DMS79 (cell line): ENCODE measurements around the gene CDC27.
"Not testable (repeated sequence)": the region's sequence is repeated elsewhere in the genome, so short reads cannot be mapped to it uniquely, and the experiment has no call there.

Experiments
- DNase-seq: peaks from one replicate; lab custom pipeline; 2025; lab: John Stamatoyannopoulos, UW

Gene CDC27, protein sequence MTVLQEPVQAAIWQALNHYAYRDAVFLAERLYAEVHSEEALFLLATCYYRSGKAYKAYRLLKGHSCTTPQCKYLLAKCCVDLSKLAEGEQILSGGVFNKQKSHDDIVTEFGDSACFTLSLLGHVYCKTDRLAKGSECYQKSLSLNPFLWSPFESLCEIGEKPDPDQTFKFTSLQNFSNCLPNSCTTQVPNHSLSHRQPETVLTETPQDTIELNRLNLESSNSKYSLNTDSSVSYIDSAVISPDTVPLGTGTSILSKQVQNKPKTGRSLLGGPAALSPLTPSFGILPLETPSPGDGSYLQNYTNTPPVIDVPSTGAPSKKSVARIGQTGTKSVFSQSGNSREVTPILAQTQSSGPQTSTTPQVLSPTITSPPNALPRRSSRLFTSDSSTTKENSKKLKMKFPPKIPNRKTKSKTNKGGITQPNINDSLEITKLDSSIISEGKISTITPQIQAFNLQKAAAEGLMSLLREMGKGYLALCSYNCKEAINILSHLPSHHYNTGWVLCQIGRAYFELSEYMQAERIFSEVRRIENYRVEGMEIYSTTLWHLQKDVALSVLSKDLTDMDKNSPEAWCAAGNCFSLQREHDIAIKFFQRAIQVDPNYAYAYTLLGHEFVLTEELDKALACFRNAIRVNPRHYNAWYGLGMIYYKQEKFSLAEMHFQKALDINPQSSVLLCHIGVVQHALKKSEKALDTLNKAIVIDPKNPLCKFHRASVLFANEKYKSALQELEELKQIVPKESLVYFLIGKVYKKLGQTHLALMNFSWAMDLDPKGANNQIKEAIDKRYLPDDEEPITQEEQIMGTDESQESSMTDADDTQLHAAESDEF

DNA sequence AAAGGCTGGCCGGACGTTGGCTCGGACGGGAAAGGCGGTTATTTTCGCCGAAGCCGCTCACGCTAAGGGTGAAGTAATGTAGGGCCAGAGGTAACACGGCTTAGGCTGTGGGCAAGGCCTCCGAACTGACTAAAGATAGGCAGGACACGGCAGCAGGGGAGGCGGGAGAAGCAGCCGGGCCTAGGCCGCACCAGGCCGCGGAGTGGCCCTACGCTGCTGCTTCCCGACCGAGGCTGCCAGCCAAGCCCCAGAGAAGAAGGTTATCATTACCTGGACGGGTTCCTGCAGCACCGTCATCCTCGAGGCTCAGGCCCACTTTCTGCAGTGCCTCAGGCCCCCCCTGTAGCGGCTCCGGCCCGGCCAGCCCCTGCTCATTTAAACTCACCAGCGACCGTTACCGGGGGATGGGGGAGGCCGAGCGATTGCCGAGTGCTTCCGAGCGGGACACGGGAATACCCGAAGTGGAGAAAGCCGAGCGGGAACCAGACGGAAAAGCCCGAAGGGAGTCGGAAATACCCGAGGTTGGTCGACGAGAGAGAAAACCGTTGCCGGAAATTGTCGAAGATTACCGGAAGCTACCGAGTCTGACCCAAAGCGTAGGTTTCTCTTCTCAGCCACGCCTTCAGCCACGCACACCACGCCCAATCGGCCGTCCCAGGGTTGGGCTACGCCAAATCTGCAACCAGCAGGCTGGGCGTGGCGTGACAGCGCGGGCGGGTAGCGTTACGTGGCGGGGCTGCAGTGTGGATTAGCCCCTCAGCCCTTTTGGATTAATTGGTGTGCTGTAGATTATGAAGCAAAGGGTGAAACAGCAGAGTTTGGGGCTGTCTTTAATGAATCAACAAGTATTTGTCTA is at the start of gene CDC27:
CDC27 (minus strand) TSS at position 420 of the 856 bp plus-strand sequence; CDS start at position 297, 123 bp downstream.
- peak; percentile 97 for DNase-seq

- no peak for DNase-seq
These were observed 49.4 kb upstream of the CDC27 start for GRCh38 chr17:47238321-47239010.

DNA sequence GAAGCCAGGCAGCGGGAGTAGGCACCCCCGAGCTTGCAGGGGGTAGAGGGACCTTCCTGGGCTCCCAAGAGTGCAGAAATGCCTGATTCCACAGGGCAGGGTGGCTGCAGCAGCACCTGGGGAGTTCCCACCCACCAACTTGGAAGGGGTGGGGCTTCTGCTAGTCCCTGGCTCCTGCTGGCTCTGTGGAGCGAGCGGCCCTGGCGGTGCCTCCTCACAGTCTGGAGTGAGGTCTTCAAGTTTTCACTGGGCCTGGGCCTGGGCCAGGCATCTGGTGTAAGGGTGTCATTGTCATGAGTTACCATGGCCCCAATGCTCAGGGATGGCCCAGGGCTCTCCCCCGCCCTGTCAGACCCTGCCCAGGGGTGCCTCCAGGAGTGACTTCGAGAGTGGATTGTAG is 48.7 kb upstream of the CDC27 start:
- no peak for DNase-seq

GRCh38 chr17:47235923-47236322 is 46.8 kb upstream of the CDC27 start:
- DNase-seq = no peak

GRCh38 chr17:47235506-47235905 is 46.4 kb upstream of the CDC27 start:
- no peak for DNase-seq

- no peak for DNase-seq
These were observed 43.4 kb upstream of the CDC27 start for GRCh38 chr17:47232465-47232864.

DNA sequence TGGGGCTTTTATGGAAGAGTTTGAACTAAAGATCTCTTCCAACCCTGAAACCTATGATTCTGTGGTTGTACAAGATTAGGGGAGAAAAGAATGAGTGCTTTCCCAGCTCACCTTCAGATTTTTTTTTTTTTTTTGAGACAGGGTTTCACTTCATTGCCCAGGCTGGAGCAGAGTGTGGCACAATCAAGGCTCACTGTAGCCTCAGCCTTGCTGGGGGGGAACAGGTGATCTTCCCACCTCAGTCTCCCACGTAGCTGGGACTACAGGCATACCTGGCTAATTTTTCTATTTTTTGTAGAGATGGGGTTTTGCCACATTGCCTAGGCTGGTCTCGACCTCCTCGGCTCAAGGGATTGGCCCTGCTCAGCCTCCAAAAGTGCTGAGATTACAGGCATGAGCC is 42.8 kb upstream of the CDC27 start:
- no peak for DNase-seq

DNA sequence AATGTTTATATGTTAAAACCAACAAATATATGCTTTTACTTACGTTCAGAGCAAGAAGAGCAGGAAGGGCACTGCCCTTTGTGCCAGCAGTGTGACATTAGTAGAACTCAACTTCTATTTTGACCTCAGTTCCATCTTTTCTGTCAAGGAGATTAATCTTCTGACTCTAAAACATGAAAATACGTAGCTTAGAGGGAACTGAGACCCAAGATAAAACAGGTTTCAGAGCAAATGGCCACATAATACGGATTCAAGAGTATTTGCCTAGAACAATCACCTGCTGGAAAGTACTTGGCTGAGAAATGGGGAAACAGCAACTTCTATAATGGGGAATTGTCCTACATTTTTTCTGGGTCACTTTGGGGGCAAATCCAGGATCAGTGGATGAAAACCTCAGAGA is 42.2 kb upstream of the CDC27 start:
- DNase-seq = no peak

DNA sequence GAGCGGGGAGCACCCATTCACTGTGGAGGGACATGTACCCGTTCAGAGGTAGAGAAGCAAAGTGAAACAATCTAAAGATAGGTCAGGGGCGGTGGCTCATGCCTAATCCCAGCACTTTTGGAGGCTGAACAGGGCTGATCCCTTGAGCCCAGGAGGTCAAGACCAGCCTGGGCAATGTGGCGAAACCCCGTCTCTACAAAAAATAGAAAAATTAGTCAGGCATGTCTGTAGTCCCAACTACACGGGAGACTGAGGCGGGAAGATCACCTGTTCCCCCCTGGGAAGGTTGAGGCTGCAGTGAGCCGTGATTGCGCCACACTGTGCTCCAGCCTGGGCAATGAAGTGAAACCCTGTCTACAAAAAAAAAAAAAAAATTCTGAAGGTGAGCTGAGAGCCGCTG is 41.8 kb upstream of the CDC27 start:
- DNase-seq = no peak

DNA sequence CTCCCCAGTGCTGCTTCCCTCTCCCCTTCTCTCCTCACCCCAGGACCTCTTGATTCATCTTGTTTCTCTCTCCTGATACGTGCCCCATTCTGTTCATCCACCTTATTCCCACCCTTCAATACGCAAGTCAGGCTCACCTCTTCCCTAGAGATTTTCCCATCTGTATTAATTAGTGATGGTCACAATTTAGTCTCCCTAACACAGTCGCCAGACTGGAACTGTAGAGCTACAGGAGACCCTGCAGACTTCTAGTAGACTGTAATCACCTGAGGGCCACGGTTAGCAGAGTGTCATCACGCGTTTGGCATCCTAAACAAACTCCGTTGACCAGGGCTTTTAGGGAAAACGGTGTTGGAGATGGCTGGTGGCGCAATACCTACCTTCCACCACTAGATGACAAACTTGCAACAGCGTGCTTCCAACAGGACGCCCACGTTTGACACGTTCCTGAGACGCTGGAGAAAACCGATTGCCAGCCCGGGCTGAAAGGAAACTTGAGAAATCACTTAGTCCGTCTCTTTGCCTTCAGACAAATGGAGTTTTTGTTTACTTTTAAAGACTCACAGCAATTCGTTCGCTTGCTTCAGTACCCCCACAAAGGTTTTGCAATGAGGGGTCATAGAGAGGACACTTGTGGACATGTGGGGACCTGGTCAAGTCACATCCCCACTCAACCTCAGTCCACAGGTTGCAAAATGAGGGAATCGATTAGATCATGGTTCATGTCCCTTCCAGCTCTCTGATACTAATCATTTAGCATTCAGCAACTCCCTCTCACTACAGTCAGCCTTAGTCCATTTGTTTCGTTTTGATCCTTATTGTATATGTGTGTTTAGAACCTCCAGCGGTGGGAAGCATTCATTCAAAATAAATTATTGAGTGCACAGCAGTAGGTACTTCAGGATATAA is 40.7 kb upstream of the CDC27 start:
- DNase-seq = peak; percentile 63

DNA sequence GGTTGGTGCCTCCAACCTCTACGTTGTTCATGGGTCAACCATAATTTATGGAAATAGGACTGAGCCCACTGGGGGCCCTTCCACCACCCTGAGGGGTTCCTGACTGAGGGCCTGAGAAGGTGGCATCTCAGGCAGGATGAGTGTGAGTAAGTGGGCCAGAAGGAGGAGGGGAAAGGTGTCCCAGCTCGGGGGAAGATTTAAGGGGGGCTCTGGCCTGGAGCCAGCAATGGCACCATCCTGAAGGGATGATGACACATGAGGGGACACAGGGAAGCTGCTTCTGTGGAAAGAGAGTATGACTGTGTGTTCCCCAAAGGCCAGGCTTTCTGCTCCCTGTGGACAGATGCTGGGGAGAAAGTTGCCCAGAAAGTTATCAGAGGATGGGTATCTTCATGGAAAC is 38.8 kb upstream of the CDC27 start:
- no peak for DNase-seq

- DNase-seq = no peak
These were observed 37.0 kb upstream of the CDC27 start for GRCh38 chr17:47225911-47226688.

DNA sequence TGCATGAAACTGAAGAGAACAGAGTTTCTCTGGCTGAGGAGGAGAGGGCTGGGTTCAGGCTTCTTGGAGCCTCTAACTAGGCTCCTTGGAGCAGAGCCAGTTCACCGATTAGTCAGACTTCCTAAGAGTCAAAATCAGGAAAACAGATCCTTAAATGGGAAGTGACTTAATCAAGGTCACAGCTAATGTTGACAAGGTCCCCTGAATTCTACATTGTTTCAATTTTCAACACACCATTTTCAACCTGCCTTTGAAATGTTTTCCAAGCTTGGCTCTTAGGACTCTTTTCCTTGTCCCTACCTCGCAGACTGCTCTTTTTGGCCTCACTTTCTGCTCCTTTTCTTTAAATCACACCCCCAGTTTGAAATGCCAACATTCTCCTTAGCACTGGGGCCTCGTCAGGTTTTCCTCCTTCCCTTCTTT is 36.4 kb upstream of the CDC27 start:
- DNase-seq = no peak

DNA sequence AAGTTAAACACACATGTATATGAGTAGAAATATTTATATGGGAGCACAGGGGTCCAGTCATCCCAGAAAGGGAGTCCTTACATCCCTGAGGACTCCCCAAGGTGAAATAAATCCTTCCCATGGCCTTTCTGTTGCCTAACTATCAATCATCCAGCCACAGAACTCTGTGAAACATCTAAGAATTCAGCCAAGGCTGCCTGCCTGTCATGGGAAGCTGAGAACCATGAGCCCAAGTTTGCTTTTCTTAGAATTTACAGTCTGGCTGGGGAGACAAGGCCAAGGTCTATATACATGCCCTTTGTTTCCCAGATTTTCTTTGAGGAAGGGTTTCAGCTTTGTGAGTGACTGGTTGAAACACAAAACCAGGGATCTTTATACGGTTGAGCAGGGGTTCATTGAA is 35.9 kb upstream of the CDC27 start:
- DNase-seq = no peak

- DNase-seq = not testable (repeated sequence)
These were observed 35.0 kb upstream of the CDC27 start for GRCh38 chr17:47224077-47224476.

DNA sequence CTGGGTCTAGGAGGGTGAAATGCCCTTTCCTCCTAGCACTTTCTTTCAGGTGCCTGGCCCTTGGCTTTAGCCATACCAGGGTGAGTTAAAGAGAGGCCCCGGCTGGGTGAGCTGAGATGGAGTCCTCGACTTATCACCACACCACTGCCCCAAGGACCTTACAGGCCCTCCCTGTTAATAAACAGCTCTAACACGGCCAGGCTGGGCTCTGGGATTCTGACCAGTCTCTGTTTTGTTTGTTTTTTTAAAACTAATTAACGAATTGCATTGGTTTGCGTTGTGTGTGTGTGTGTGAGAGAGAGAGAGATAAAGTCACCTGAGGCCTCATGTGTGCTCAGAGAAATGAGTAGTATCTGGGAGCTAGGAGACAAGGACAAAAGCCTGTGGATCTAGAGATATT is 34.4 kb upstream of the CDC27 start:
- DNase-seq = no peak

DNA sequence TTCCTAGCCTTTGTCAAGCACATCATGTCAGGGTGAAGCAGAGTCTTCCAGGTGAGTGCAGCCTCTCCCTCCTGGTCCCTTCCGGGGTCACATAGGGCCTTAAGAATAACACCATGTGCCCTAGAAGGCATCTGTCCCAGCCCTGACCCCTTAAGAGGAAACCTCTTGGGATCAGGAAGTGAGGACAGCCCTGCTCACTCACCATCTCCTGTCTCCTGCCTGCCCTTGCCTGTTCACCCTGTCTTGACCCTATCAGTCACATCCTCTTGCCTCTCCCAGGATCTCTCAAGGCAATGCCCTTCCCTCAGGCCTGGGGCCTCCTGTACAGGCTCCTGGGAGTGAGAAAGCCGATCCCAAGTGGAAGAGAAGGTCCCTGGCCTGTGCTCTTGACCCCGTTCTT is 33.9 kb upstream of the CDC27 start:
- DNase-seq = no peak

DNA sequence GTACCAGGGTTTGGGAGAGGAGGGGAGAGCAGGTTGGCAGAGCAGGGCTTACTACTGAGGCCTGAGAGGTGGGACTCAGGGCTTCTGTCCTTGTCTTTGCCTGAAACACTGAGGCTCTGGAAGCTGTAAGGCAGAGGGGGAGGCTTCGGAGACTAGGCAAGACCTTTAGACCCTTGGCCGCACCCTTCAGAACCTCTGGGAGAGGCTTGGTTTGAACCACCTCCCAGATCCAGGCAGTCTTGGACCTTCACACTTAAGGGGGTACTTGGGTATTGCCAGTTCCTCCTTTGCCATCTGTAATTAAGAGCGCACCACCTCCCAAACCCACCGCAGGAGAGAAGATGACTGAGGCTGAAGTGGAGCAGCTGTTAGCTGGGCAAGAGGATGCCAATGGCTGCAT is 33.0 kb upstream of the CDC27 start:
- no peak for DNase-seq

DNA sequence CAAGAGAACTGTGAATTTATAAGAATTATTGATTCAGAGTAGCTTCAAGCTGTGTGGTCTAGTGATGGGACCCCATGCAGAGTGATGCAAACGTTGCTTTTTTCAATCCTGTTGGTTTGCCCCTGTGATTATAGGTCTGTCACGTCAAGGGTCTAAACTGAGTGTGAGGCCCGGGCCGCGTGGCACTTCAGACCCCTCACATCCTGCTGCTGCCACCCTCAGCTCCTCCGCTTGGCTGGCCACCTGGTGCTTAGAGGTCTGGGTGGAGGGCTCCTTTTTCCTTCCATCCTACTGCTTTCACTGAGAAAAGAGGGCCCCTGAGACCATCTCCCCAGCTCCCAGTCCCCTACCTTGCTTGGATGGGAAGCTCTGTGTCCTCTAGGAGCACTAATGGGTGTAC is 32.1 kb upstream of the CDC27 start:
- no peak for DNase-seq

- no peak for DNase-seq
These were observed 31.5 kb upstream of the CDC27 start for GRCh38 chr17:47220531-47220999.
